T-cell (primary cell): ENCODE data around the gene RAP2A. TPM values are rescaled to one million over a fixed set of nuclear protein-coding genes. Genes with fewer than 3 reads are reported as not detected.

Experiments used
- ATAC-seq, 4 experiments: fragments of 200-7000 bp in 3 of 4; fragments of 150-1000 bp in 1 of 4; cut with Tn5 transposase; replicated peaks in 1 of 4; 1 replicate in 3 of 4; 2 replicates in 1 of 4; pipeline ENCODE4 v1.10.0; 2021; ENCODE audit warnings: moderate library complexity in 3 of 4, mild to moderate bottlenecking in 2 of 4, moderate number of reproducible peaks in 1 of 4
- CTCF ChIA-PET, 2 donors: fragments of 300-600 bp; sonication (Branson Sonifier 250); formaldehyde crosslinking; loops; one replicate each; lab custom pipeline; 2022; ENCODE audit warnings: antibody characterized with exemption in 2 of 2; lab: Charles Lee
- POLR2A ChIA-PET, 2 donors: fragments of 300-600 bp; sonication (Branson Sonifier 250); formaldehyde crosslinking; loops; one replicate each; lab custom pipeline; 2022; ENCODE audit warnings: antibody characterized with exemption in 2 of 2; lab: Charles Lee
- DNase-seq, 35 experiments: peaks; one replicate each; pipeline versions ENCODE4 v3.0.0 to v3.0.0-alpha.2; 2013 to 2023
- H3K27ac ChIP-seq: one replicate; pipeline ENCODE4 v1.5.1; 2013; ENCODE audit warnings: low read length
- H3K27me3 ChIP-seq, 2 experiments: replicated peaks in 1 of 2; 1 replicate in 1 of 2; 2 replicates in 1 of 2; pipeline versions ENCODE4 v1.6.1 to v1.7.0; 2013; ENCODE audit warnings: low read length in 1 of 2, mixed read lengths in 1 of 2; ENCODE audit not compliant: control insufficient read depth in 2 of 2, insufficient read depth in 2 of 2; ENCODE audit errors: extremely low read depth in 1 of 2
- H3K36me3 ChIP-seq, 2 donors: 1 replicate in 1 of 2; 2 replicates in 1 of 2; pipeline versions ENCODE4 v1.6.1 to v1.7.0; 2013; ENCODE audit warnings: low read length in 1 of 2; ENCODE audit not compliant: control insufficient read depth in 2 of 2, insufficient read depth in 1 of 2; ENCODE audit errors: extremely low read depth in 1 of 2
- H3K4me1 ChIP-seq, 2 experiments: 1 replicate in 1 of 2; 2 replicates in 1 of 2; pipeline versions ENCODE4 v1.6.1 to v1.7.0; 2013; ENCODE audit warnings: low read length in 2 of 2, mixed read lengths in 1 of 2; ENCODE audit not compliant: insufficient read depth in 2 of 2, control insufficient read depth in 1 of 2; ENCODE audit errors: extremely low read depth in 1 of 2
- H3K4me3 ChIP-seq, 2 donors: 1 replicate in 1 of 2; 2 replicates in 1 of 2; pipeline versions ENCODE4 v1.5.1 to v1.7.0; 2013; ENCODE audit warnings: mild to moderate bottlenecking in 2 of 2, low read length in 1 of 2, moderate library complexity in 1 of 2; ENCODE audit not compliant: control insufficient read depth in 1 of 2; ENCODE audit errors: extremely low read depth in 1 of 2
- H3K9me3 ChIP-seq: 2 replicates; pipeline ENCODE4 v1.7.0; 2013
- H3K27ac Mint-ChIP-seq, 2 donors: one replicate each; pipeline ENCODE4 v1.8.0; 2020 to 2021; ENCODE audit warnings: mild to moderate bottlenecking in 2 of 2, mixed read lengths in 2 of 2
- H3K27me3 Mint-ChIP-seq, 2 donors: one replicate each; pipeline ENCODE4 v1.8.0; 2021 to 2022; ENCODE audit warnings: mixed read lengths in 2 of 2
- H3K36me3 Mint-ChIP-seq: one replicate; pipeline ENCODE4 v1.8.0; 2021; ENCODE audit warnings: mixed read lengths
- H3K4me1 Mint-ChIP-seq, 3 donors: one replicate each; pipeline ENCODE4 v1.8.0; 2020 to 2022; ENCODE audit warnings: mixed read lengths in 3 of 3, mild to moderate bottlenecking in 1 of 3
- H3K4me3 Mint-ChIP-seq, 3 donors: one replicate each; pipeline ENCODE4 v1.8.0; 2020 to 2022; ENCODE audit warnings: mild to moderate bottlenecking in 3 of 3, mixed read lengths in 3 of 3, moderate library complexity in 3 of 3
- H3K9me3 Mint-ChIP-seq, 3 donors: one replicate each; pipeline ENCODE4 v1.8.0; 2020 to 2022; ENCODE audit warnings: mixed read lengths in 3 of 3
- WGBS: methylation state at CpG from one replicate; pipeline ENCODE4 v1.1.5; 2013; ENCODE audit warnings: missing lambda C conversion rate; ENCODE audit not compliant: insufficient coverage; 5-methylcytosine and 5-hydroxymethylcytosine counted together
- total RNA-seq, 35 experiments: library from RNA in 6 of 35; stranded (reverse) in 6 of 35; fragments of 120-200 nt in 1 of 35; gene quantifications; one replicate each; pipeline versions ENCODE4 v1.2.1 to v1.2.4 and lab custom pipeline; 2013 to 2026

The RAP2A gene
- total RNA-seq, 5 donors from 2014 or later (not counting 1 experiment from before 2014, with no cell fraction given) = 14.0 to 25.6 (median 20.2) TPM

GRCh38 chr13:97432917-97433726 lies 847 bp upstream of the RAP2A start:
- H3K36me3 Mint-ChIP-seq = no peaks in the 10 kb centered on the region
- ChIA-PET CTCF (interaction anchor here (0.6 to 2.4 kb wide), 7 partner anchors 10 to 1757 kb away, joined by 3 to 14 read pairs (median 4); partner anchors contain the start of gene DNAJC3 (in 1 of the 2)), POLR2A (interaction anchor here (0.6 to 3.2 kb wide), 5 partner anchors 20 to 211 kb away, joined by 3 to 63 read pairs (median 7); partner anchors contain the start of gene MBNL2 (in 2 of the 2))
- peaks cover 31 to 35% (median 34%) of the 10 kb centered on the region in 3 donors for H3K4me1 Mint-ChIP-seq
- H3K4me3 Mint-ChIP-seq = peak overlapping the region; percentile 92 to 97 (median 93)
- H3K27ac Mint-ChIP-seq = peak overlapping the region; percentile 99 to 100
- H3K27me3 ChIP-seq = no peaks in the 10 kb centered on the region
- H3K9me3 ChIP-seq = no peaks in the 10 kb centered on the region
- peaks cover 5 to 7% of the 10 kb centered on the region in 2 donors for H3K27me3 Mint-ChIP-seq
- peak; percentile 74 to 79 (median 74) for ATAC-seq
- no peaks in the 10 kb centered on the region for H3K36me3 ChIP-seq
- WGBS = under 1% methylated on average over 35 of the region's 50 CpGs
- H3K4me1 ChIP-seq = peaks cover 2 to 21% of the 10 kb centered on the region in 2 experiments
- H3K4me3 ChIP-seq = peak overlapping the region; percentile 82 to 97
- DNase-seq = peak; percentile 92 to 100 (median 97)
- H3K9me3 Mint-ChIP-seq = no peaks in the 10 kb centered on the region
- H3K27ac ChIP-seq = peak overlapping the region; percentile 98

GRCh38 chr13:97434397-97435201 lies 630 bp downstream of the RAP2A start:
- WGBS = 0% methylated on average over 49 of the region's 60 CpGs
- H3K27ac Mint-ChIP-seq = peak overlapping the region; percentile 86 to 87
- ATAC-seq = peak in 2 of 4 experiments; percentile 0 to 1

GRCh38 chr13:97435323-97435722 lies 1.4 kb downstream of the RAP2A start:
- DNase-seq (no peak), ATAC-seq (no peak)
- peaks cover 0 to under 1% of the 10 kb centered on the region in 2 donors for H3K27me3 Mint-ChIP-seq

More at GRCh38 chr13:97434397-97435201, 630 bp downstream of the RAP2A start:
- Mint-ChIP-seq H3K9me3 (no peaks in the 10 kb centered on the region), H3K36me3 (no peaks in the 10 kb centered on the region), H3K4me1 (peaks cover 31 to 35% (median 34%) of the 10 kb centered on the region in 3 donors), H3K4me3 (peak overlapping the region; percentile 87 to 93 (median 89)), H3K27me3 (peaks cover 2 to 5% of the 10 kb centered on the region in 2 donors)
- ChIA-PET CTCF (interaction anchor here in 1 of 2 donors (1.2 to 1.6 kb wide), 2 partner anchors 64 to 324 kb away, joined by 4 to 8 read pairs; no protein-coding TSS in a partner anchor), POLR2A (interaction anchor here in 1 of 2 donors (1.1 to 3.2 kb wide), 3 partner anchors 207 to 212 kb away, joined by 7 to 63 read pairs (median 20); partner anchors contain the start of gene MBNL2)
- no peak overlapping the region for H3K27ac ChIP-seq
- H3K36me3 ChIP-seq = peaks cover 0 to 3% of the 10 kb centered on the region in 2 donors
- peaks cover 2 to 23% of the 10 kb centered on the region in 2 experiments for H3K4me1 ChIP-seq
- H3K9me3 ChIP-seq = no peaks in the 10 kb centered on the region
- peak; percentile 3 to 64 (median 28) for DNase-seq
- H3K27me3 ChIP-seq = no peaks in the 10 kb centered on the region
- peak overlapping the region; percentile 61 to 77 for H3K4me3 ChIP-seq

GRCh38 chr13:97435794-97436193 lies 1.8 kb downstream of the RAP2A start:
- Mint-ChIP-seq H3K9me3 (no peaks in the 10 kb centered on the region), H3K4me3 (peak overlapping the region; percentile 59 to 93 (median 78)), H3K27me3 (no peaks in the 10 kb centered on the region), H3K36me3 (no peaks in the 10 kb centered on the region), H3K27ac (no peak overlapping the region), H3K4me1 (peaks cover 31 to 35% (median 34%) of the 10 kb centered on the region in 3 donors)
- WGBS = 0% methylated on average over 1 of the region's 5 CpGs
- Histone ChIP-seq H3K4me3 (peak overlapping the region in 1 of 2 donors; percentile 6), H3K9me3 (no peaks in the 10 kb centered on the region), H3K27ac (no peak overlapping the region), H3K27me3 (no peaks in the 10 kb centered on the region), H3K36me3 (peaks cover 0 to 3% of the 10 kb centered on the region in 2 donors), H3K4me1 (peaks cover 2 to 23% of the 10 kb centered on the region in 2 experiments)
- no peak for DNase-seq
- CTCF ChIA-PET = interaction anchor here in 1 of 2 donors (0.6 to 1.6 kb wide), 6 partner anchors 12 to 1611 kb away, joined by 3 to 8 read pairs (median 4); no protein-coding TSS in a partner anchor
- POLR2A ChIA-PET = interaction anchor here (0.6 to 1.1 kb wide), 3 partner anchors 13 to 213 kb away, joined by 3 to 20 read pairs (median 6); no protein-coding TSS in a partner anchor
- no peak for ATAC-seq

More at GRCh38 chr13:97435323-97435722, 1.4 kb downstream of the RAP2A start:
- Mint-ChIP-seq H3K4me3 (peak overlapping the region; percentile 87 to 93 (median 89)), H3K9me3 (no peaks in the 10 kb centered on the region), H3K36me3 (no peaks in the 10 kb centered on the region), H3K4me1 (peaks cover 31 to 35% (median 34%) of the 10 kb centered on the region in 3 donors), H3K27ac (peak overlapping the region in 1 of 2 donors; percentile 86)
- ChIA-PET CTCF (interaction anchor here in 1 of 2 donors (0.6 to 1.6 kb wide), 6 partner anchors 12 to 1611 kb away, joined by 3 to 8 read pairs (median 4); no protein-coding TSS in a partner anchor), POLR2A (interaction anchor here (0.6 to 2.7 kb wide), 4 partner anchors 12 to 213 kb away, joined by 3 to 20 read pairs (median 6); no protein-coding TSS in a partner anchor)
- Histone ChIP-seq H3K36me3 (peaks cover 0 to 3% of the 10 kb centered on the region in 2 donors), H3K27me3 (no peaks in the 10 kb centered on the region), H3K4me1 (peaks cover 2 to 23% of the 10 kb centered on the region in 2 experiments), H3K27ac (no peak overlapping the region), H3K4me3 (peak overlapping the region; percentile 61 to 77), H3K9me3 (no peaks in the 10 kb centered on the region)
- no CpG with 5 or more reads among the region's 3 CpGs for WGBS

- no peak overlapping the region for H3K27ac ChIP-seq
- POLR2A ChIA-PET = interaction anchor here in 1 of 2 donors (0.7 kb wide), 1 partner anchor 211 kb away, joined by 4 read pairs; no protein-coding TSS in a partner anchor
- peaks cover 0 to 3% of the 10 kb centered on the region in 2 donors for H3K36me3 ChIP-seq
- CTCF ChIA-PET = interaction anchor here in 1 of 2 donors (1.5 kb wide), 1 partner anchor 418 kb away, joined by 4 read pairs; no protein-coding TSS in a partner anchor
- H3K27me3 ChIP-seq = no peaks in the 10 kb centered on the region
- no CpG with 5 or more reads among the region's 2 CpGs for WGBS
- no peak overlapping the region for H3K4me3 ChIP-seq
- DNase-seq (no peak), ATAC-seq (no peak)
- peaks cover 2 to 23% of the 10 kb centered on the region in 2 experiments for H3K4me1 ChIP-seq
- Mint-ChIP-seq H3K27ac (no peak overlapping the region), H3K4me3 (no peak overlapping the region), H3K36me3 (no peaks in the 10 kb centered on the region), H3K4me1 (peaks cover 30 to 34% (median 32%) of the 10 kb centered on the region in 3 donors), H3K9me3 (no peaks in the 10 kb centered on the region), H3K27me3 (no peaks in the 10 kb centered on the region)
- no peaks in the 10 kb centered on the region for H3K9me3 ChIP-seq
These were observed 2.9 kb downstream of the RAP2A start for GRCh38 chr13:97436845-97437244.
